Esophagus muscularis mucosa (tissue), 4 donors: Measurements from ENCODE around the gene NSA2. TPM values are rescaled to one million over a fixed set of nuclear protein-coding genes. Genes with fewer than 3 reads are reported as not detected.

Experiments used
- DNase-seq: peaks from one replicate; pipeline ENCODE4 v3.0.0-alpha.2; 2017; ENCODE audit errors: extremely low spot score
- H3K27ac ChIP-seq, 4 donors: fragments of 200-600 bp; sonication (generic); replicated peaks in 1 of 4; 1 replicate in 3 of 4; 2 replicates in 1 of 4; pipeline ENCODE4 v1.5.1; 2016 to 2019; ENCODE audit warnings: mild to moderate bottlenecking in 1 of 4
- H3K27me3 ChIP-seq, 4 donors: fragments of 200-600 bp; sonication (generic); one replicate each; pipeline versions ENCODE4 v1.5.1 to v1.6.0; 2016 to 2019
- H3K36me3 ChIP-seq, 4 donors: fragments of 200-600 bp; sonication (generic); one replicate each; pipeline ENCODE4 v1.5.1; 2016 to 2019
- H3K4me1 ChIP-seq, 4 donors: fragments of 200-600 bp; sonication (generic); one replicate each; pipeline ENCODE4 v1.5.1; 2016 to 2019
- H3K4me3 ChIP-seq, 4 donors: fragments of 200-600 bp; sonication (generic); 1 replicate in 2 of 4; 2 replicates in 2 of 4; pipeline ENCODE4 v1.5.1; 2016 to 2019; ENCODE audit warnings: mild to moderate bottlenecking in 4 of 4, moderate library complexity in 1 of 4
- H3K9me3 ChIP-seq, 4 donors: fragments of 200-600 bp; sonication (generic); 1 replicate in 3 of 4; 2 replicates in 1 of 4; pipeline ENCODE4 v1.5.1; 2016 to 2019
- EP300 ChIP-seq: sonication (generic); formaldehyde crosslinking; IDR thresholded peaks from one replicate; pipeline ENCODE4 v1.6.1; 2017; ENCODE audit warnings: antibody characterized with exemption
- POLR2A ChIP-seq: fragments of 450-650 bp; IDR thresholded peaks from one replicate; pipeline ENCODE4 v1.6.1; 2017; ENCODE audit warnings: antibody characterized with exemption, moderate library complexity, mild to moderate bottlenecking, low read depth
- POLR2AphosphoS5 ChIP-seq, 2 donors: sonication (generic); formaldehyde crosslinking; IDR thresholded peaks; one replicate each; pipeline ENCODE4 v1.6.1; 2017; ENCODE audit warnings: antibody characterized with exemption in 2 of 2
- WGBS: methylation state at CpG from one replicate; pipeline ENCODE4 v1.1.5; 2018; 5-methylcytosine and 5-hydroxymethylcytosine counted together
- intact Hi-C: fragments of 100-400 bp; cut with DNase I; formaldehyde crosslinking; loops from one replicate; pipeline ENCODE4 v1.15.1; 2023
- small RNA-seq, 3 donors: library from RNA; depleted of rRNA; stranded (forward); fragments of <200 nt; gene quantifications; one replicate each; pipeline ENCODE3, GENCODE V24; 2016
- total RNA-seq, 4 donors: library from RNA; depleted of rRNA; stranded (reverse); fragments of >200 nt; gene quantifications; one replicate each; pipeline versions ENCODE4 v1.1.0 to v1.2.1, GENCODE V29; 2016
- TF ChIP-seq, protein P1 (sequence below), 3 experiments: fragments of 200-600 bp in 2 of 3; fragments of 450-650 bp in 1 of 3; sonication (generic) in 2 of 3; IDR thresholded peaks; one replicate each; pipeline ENCODE4 v1.5.1; 2017 to 2019; ENCODE audit warnings: antibody characterized with exemption in 3 of 3, mild to moderate bottlenecking in 2 of 3, moderate library complexity in 1 of 3

NSA2 gene
- total RNA-seq, 4 donors from 2014 or later = 85.2 to 120 (median 110) TPM

DNA sequence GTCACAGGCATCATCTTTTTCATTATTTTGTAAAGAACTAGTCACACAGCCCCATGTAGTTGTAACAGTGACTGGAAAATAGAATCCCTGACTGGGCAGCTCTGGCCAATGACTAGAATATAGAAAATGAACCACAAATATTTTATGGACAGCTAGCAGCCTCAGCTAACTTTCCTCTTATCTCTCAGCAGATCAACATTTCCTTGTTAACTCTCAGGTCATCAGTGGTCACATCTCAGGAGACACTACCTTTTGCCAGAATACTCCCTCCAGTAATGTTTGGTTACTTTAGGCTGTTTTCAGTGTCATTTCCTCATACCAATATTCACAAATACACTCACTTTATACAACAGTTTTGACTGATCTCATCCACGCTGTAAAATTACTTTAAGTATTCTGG, 55.2 kb downstream of the NSA2 start:
- Histone ChIP-seq H3K9me3 (no peaks in the 10 kb centered on the region), H3K4me3 (no peak overlapping the region), H3K4me1 (no peaks in the 10 kb centered on the region), H3K27ac (no peak overlapping the region), H3K27me3 (no peaks in the 10 kb centered on the region), H3K36me3 (no peaks in the 10 kb centered on the region)
- intact Hi-C loops = no loop called here
- 97% methylated on average over 1 of the region's 1 CpG for WGBS
- no peak for TF ChIP-seq POLR2AphosphoS5 (IDR thresholded peaks at IDR 0.05)
- TF ChIP-seq EP300 = no peak
- TF ChIP-seq POLR2A = no peak
- TF ChIP-seq, protein P1, sequence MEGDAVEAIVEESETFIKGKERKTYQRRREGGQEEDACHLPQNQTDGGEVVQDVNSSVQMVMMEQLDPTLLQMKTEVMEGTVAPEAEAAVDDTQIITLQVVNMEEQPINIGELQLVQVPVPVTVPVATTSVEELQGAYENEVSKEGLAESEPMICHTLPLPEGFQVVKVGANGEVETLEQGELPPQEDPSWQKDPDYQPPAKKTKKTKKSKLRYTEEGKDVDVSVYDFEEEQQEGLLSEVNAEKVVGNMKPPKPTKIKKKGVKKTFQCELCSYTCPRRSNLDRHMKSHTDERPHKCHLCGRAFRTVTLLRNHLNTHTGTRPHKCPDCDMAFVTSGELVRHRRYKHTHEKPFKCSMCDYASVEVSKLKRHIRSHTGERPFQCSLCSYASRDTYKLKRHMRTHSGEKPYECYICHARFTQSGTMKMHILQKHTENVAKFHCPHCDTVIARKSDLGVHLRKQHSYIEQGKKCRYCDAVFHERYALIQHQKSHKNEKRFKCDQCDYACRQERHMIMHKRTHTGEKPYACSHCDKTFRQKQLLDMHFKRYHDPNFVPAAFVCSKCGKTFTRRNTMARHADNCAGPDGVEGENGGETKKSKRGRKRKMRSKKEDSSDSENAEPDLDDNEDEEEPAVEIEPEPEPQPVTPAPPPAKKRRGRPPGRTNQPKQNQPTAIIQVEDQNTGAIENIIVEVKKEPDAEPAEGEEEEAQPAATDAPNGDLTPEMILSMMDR (IDR thresholded peaks at IDR 0.05) = no peak
- no peak for DNase-seq

- intact Hi-C loops = no loop called here
- no peaks in the 10 kb centered on the region for H3K4me1 ChIP-seq
- no peak for TF ChIP-seq POLR2A
- TF ChIP-seq, protein P1 (IDR thresholded peaks at IDR 0.05) = no peak
- 93% methylated on average over 7 of the region's 7 CpGs for WGBS
- no peaks in the 10 kb centered on the region for H3K36me3 ChIP-seq
- no peaks in the 10 kb centered on the region for H3K9me3 ChIP-seq
- no peak overlapping the region for H3K4me3 ChIP-seq
- H3K27ac ChIP-seq = no peak overlapping the region
- no peaks in the 10 kb centered on the region for H3K27me3 ChIP-seq
- no peak for DNase-seq
These were observed 62.4 kb downstream of the NSA2 start for GRCh38 chr5:74829413-74829812.

Small RNAs within 50 kb of the gene (small RNA-seq; reads per million reads assigned to genes)
- gene RNU6-658P = 0 reads per million in 3 donors

Other genes starting within 250 kb of the NSA2 start
- 10 to 100 TPM in 3 of 4 donors, 1 to 10 TPM in 1; 8.9 to 23.7 (median 13.1) TPM for gene ENC1, start 126.5 kb upstream of the NSA2 start, total RNA-seq
- 100 to 1,000 TPM; 101 to 128 (median 113) TPM for gene HEXB, start 82.0 kb upstream of the NSA2 start, total RNA-seq
- 10 to 100 TPM; 12.9 to 17.0 (median 14.5) TPM for gene GFM2, start 132 bp upstream of the NSA2 start, total RNA-seq
- gene FAM169A, start 99.1 kb downstream of the NSA2 start, total RNA-seq = 1 to 10 TPM in 3 of 4 donors, under 1 TPM in 1; 0.80 to 2.1 (median 1.3) TPM